ENCODE measurements around the gene CDKL4.
"Not testable (repeated sequence)": the region's sequence is repeated elsewhere in the genome, so short reads cannot be mapped to it uniquely, and the experiment has no call there.

Gene CDKL4

GRCh38 chr2:39220136-39220535 lies 23.6 kb downstream of the CDKL4 start:
- H3K4me3 Mint-ChIP-seq: no peak overlapping the region
- H3K4me1 Mint-ChIP-seq: peaks cover 2% of the 10 kb centered on the region
- H3K36me3 Mint-ChIP-seq: no peaks in the 10 kb centered on the region
- DNase-seq (ENCODE audit: low spot score in 2 of 2): no peak
- H3K27ac Mint-ChIP-seq: no peak overlapping the region
- no peaks in the 10 kb centered on the region for H3K27me3 Mint-ChIP-seq
- no peaks in the 10 kb centered on the region for H3K9me3 Mint-ChIP-seq
- ATAC-seq (ENCODE audit: low read depth): no peak

GRCh38 chr2:39218391-39218790 lies 25.4 kb downstream of the CDKL4 start:
- Mint-ChIP-seq H3K36me3 (peaks cover 2% of the 10 kb centered on the region), H3K9me3 (no peaks in the 10 kb centered on the region), H3K27ac (no peak overlapping the region), H3K4me3 (no peak overlapping the region), H3K27me3 (no peaks in the 10 kb centered on the region), H3K4me1 (peaks cover 2% of the 10 kb centered on the region)
- DNase-seq (ENCODE audit: low spot score in 2 of 2) (no peak), ATAC-seq (ENCODE audit: low read depth) (no peak)

DNA sequence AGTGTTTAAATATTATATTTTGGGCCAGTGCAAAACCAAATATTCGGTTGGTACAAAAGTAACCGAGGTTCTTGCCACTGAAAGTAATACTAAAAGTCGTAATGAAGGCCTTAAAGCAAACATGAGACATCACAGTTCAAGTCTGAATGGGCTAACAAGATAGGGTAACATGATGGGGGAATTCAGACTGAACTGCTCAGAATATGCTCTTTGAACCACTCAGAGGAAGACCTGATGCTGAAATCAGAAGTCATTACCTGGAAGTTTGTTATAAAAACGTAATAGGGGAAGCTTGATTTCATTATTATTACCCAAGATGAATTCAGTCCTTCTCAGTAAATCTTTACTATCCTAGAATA lies 26.6 kb downstream of the CDKL4 start:
- no peak overlapping the region for H3K27ac Mint-ChIP-seq
- no peak for ATAC-seq (ENCODE audit: low read depth)
- H3K27me3 Mint-ChIP-seq: no peaks in the 10 kb centered on the region
- peaks cover 2% of the 10 kb centered on the region for H3K36me3 Mint-ChIP-seq
- H3K4me1 Mint-ChIP-seq: peaks cover 2% of the 10 kb centered on the region
- DNase-seq (ENCODE audit: low spot score in 2 of 2): no peak
- H3K9me3 Mint-ChIP-seq: no peaks in the 10 kb centered on the region
- no peak overlapping the region for H3K4me3 Mint-ChIP-seq

- no peak for ATAC-seq (ENCODE audit: low read depth)
- Mint-ChIP-seq H3K4me3 (no peak overlapping the region), H3K27ac (no peak overlapping the region), H3K36me3 (peaks cover 2% of the 10 kb centered on the region), H3K9me3 (no peaks in the 10 kb centered on the region), H3K4me1 (peaks cover 2% of the 10 kb centered on the region), H3K27me3 (no peaks in the 10 kb centered on the region)
- DNase-seq (ENCODE audit: low spot score in 2 of 2): no peak
Measured at GRCh38 chr2:39216346-39217191, 27.2 kb downstream of the CDKL4 start.

DNA sequence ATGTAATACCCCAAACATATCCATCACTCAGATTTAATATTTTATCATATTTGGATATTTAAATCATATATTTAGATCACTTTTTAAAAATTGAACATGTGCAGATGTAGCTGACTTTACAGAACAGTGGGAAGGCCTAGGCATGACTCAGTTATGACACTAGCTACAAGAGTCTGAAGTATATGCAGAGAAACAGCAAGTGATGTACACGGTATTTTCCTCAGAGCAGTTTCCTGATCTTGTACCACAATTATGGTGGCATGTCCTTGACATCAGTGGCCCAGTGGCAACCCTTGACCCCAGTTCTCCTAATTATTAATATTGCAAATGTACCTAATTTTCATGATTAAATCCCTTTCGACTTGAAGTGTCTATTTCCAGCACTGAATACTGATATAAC lies 28.2 kb downstream of the CDKL4 start:
- Mint-ChIP-seq H3K27me3 (no peaks in the 10 kb centered on the region), H3K27ac (no peak overlapping the region), H3K4me3 (no peak overlapping the region), H3K9me3 (no peaks in the 10 kb centered on the region), H3K4me1 (peaks cover 5% of the 10 kb centered on the region), H3K36me3 (peaks cover 2% of the 10 kb centered on the region)
- DNase-seq (ENCODE audit: low spot score in 2 of 2) (no peak), ATAC-seq (ENCODE audit: low read depth) (no peak)

GRCh38 chr2:39213015-39213414 lies 30.8 kb downstream of the CDKL4 start:
- no peak for ATAC-seq (ENCODE audit: low read depth)
- Mint-ChIP-seq H3K27me3 (no peaks in the 10 kb centered on the region), H3K9me3 (no peaks in the 10 kb centered on the region), H3K4me3 (no peak overlapping the region), H3K4me1 (peaks cover 5% of the 10 kb centered on the region), H3K36me3 (peaks cover 2% of the 10 kb centered on the region), H3K27ac (no peak overlapping the region)
- no peak for DNase-seq (ENCODE audit: low spot score in 2 of 2)

DNA sequence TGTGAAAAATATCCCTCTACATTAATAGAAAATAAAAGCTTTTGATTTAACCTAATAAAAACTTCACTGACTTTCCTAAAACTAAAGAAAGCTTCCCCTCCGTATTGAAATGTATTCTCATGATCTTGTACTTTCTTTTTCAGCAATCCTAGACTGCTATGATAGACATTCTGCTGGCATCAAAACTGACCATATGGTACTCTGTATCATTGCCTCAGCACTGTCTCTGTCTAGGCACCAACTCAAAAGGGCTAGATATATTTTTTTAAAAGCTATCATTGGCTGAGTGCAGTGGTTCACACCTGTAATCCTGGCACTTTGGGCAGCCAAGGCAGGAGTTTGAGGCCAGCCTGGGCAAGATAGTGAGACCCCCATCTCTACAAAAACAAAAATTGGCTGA lies 32.9 kb downstream of the CDKL4 start:
- Mint-ChIP-seq H3K27ac (no peak overlapping the region), H3K9me3 (no peaks in the 10 kb centered on the region), H3K4me1 (peaks cover 2% of the 10 kb centered on the region), H3K4me3 (no peak overlapping the region), H3K27me3 (no peaks in the 10 kb centered on the region), H3K36me3 (peaks cover 2% of the 10 kb centered on the region)
- ATAC-seq (ENCODE audit: low read depth) (no peak), DNase-seq (ENCODE audit: low spot score in 2 of 2) (no peak)

DNA sequence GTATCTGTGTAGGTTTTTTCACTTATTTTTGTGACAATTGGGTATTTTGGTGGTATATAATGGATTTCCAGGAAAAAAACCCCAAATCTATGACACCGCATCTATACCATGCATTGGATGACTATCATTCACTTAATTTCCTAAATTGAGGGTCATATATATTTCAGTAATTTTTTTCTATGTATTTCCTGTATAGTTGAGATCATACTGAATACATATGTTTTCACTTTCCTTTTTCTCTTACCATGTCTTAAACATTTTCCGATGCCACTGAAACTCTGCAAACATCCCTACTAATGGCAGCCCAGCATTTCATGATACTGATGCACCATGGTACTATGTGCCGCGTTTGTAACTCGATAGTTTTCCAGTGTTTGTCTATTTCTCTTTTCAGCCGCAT lies 40.4 kb downstream of the CDKL4 start:
- Mint-ChIP-seq H3K27me3 (no peaks in the 10 kb centered on the region), H3K4me3 (no peak overlapping the region), H3K36me3 (no peaks in the 10 kb centered on the region), H3K9me3 (peaks cover 10% of the 10 kb centered on the region), H3K27ac (no peak overlapping the region), H3K4me1 (peaks cover 2% of the 10 kb centered on the region)
- ATAC-seq (ENCODE audit: low read depth) (no peak), DNase-seq (ENCODE audit: low spot score in 2 of 2) (no peak)

DNA sequence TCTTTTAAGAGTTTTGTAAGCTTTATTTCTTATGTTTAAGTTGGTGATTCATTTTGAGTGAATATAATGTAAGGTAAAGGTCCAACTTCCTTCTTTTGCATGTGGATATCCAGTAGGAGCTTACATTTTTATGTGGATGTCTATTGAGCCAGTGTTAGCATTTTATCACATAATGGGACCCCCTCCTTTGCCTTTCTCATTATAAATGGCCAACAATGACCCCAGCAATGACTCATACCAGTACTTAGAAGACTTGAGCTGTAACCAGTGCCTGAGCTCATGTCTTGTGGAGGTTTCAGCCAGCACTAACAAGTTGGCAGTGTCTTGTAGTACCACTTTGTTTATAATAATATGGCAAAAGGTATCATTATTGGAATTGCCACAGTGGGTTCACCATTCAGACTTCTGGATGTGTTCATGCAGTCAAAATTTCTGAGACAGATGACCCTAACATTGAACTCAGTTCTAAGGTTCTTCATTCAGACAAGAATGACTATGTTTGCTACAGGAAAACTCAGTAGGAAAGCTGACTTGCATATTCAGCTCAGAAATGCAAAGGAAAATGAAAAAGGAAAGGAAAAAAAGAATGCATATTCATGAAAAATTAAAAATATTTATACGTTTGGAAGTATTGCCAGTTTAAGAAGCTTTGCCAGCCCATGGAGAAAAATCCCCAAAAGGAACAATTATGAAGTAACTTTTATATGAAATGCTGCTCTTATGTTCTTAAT lies 41.0 kb downstream of the CDKL4 start:
- Mint-ChIP-seq H3K9me3 (peaks cover 10% of the 10 kb centered on the region), H3K36me3 (no peaks in the 10 kb centered on the region), H3K27me3 (no peaks in the 10 kb centered on the region), H3K4me3 (no peak overlapping the region), H3K4me1 (peaks cover 2% of the 10 kb centered on the region), H3K27ac (no peak overlapping the region)
- ATAC-seq (ENCODE audit: low read depth) (no peak), DNase-seq (ENCODE audit: low spot score in 2 of 2) (no peak)

DNA sequence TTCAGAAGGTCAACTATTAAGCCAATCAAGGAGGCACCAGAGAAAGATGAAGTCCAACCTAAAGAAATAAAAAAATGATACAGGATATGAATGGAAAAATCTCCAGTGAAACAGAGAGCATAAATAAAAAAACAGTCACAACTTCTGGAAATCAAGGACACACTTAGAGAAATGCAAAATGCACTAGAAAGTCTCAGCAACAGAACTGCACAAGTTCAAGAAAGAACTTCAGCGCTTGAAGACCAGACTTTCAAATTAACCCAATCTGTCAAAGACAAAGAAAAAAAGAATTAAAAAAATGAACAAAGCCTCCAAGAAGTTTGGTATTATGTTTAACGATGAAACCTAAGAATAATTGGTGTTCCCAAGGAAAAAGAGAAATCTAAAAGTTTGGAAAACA lies 46.8 kb downstream of the CDKL4 start:
- ATAC-seq (ENCODE audit: low read depth); H3K36me3 Mint-ChIP-seq; H3K4me3 Mint-ChIP-seq; H3K27me3 Mint-ChIP-seq; DNase-seq (ENCODE audit: low spot score in 2 of 2); H3K4me1 Mint-ChIP-seq; H3K27ac Mint-ChIP-seq: not testable (repeated sequence)
- H3K9me3 Mint-ChIP-seq: peaks cover 14% of the 10 kb centered on the region

GRCh38 chr2:39194686-39195085 lies 49.1 kb downstream of the CDKL4 start:
- Mint-ChIP-seq H3K4me1 (no peaks in the 10 kb centered on the region), H3K27ac (no peak overlapping the region), H3K9me3 (peaks cover 12% of the 10 kb centered on the region), H3K36me3 (peaks cover 4% of the 10 kb centered on the region), H3K27me3 (no peaks in the 10 kb centered on the region), H3K4me3 (no peak overlapping the region)
- ATAC-seq (ENCODE audit: low read depth): no peak
- no peak for DNase-seq (ENCODE audit: low spot score in 2 of 2)

DNA sequence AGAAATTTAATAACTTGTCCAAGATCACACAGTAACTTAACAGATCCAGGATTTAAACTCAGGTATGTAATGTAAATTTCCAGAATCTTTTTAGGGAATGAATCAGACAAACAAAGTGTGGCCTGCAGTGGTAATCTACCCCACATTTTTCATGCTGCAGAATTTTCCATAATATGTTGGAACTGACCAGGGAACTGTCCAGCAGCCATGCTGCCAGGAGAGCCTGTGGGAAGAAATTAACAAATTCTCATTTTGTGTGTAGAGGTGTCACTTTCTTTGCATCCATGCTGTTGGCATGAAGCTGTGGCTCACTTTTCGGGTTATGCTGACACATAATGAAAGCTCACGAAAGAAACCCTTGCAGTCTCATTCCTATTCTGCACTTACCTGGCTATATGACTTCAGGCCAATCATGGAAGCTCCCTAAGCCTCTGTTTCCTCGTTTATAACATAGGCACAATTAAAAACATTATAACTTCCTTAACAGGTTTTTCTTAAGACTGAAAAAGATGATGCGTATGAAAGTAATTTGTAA lies 54.7 kb downstream of the CDKL4 start:
- H3K4me3 Mint-ChIP-seq: no peak overlapping the region
- no peaks in the 10 kb centered on the region for H3K36me3 Mint-ChIP-seq
- H3K4me1 Mint-ChIP-seq: no peaks in the 10 kb centered on the region
- no peak overlapping the region for H3K27ac Mint-ChIP-seq
- DNase-seq (ENCODE audit: low spot score in 2 of 2): no peak
- H3K27me3 Mint-ChIP-seq: no peaks in the 10 kb centered on the region
- H3K9me3 Mint-ChIP-seq: no peaks in the 10 kb centered on the region
- no peak for ATAC-seq (ENCODE audit: low read depth)

DNA sequence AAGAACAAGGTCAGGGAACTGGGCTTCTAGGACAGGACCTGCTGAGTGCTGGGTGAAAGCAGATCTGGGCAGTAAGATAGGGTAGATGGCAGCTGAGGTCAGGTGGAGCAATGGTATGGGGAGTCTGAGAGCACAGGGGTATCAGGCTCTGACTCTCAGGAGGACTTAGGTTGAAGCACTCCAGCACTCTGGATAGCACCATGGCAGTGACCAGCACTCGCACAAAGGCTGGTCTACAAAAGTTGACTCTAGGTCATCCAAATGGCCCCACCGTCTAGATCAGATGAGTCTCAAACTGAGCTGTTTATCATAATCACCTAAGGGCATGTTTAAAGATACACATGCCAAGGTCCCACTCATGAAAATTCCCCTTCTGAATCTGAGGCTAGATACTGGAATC lies 60.1 kb downstream of the CDKL4 start:
- Mint-ChIP-seq H3K27me3 (no peaks in the 10 kb centered on the region), H3K27ac (no peak overlapping the region), H3K36me3 (no peaks in the 10 kb centered on the region)

DNA sequence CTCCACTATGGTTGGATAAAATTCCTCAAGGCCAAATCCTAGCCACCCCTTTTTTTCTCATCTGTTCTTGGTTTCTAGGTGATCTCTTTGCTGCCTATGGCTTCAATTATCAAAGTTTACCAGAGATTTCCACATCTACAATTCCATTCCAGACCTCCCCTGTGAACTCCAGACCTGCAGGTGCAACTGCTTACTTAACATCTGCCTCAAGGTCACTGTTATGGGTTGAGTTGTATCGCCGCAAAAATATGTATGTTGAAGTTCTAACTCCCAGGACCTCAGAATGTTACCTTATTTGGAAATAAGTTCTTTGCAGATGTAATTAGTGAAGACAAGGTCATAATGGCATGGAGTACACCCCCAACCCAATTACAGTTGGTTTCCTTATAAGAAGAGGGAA lies 62.5 kb downstream of the CDKL4 start:
- DNase-seq (ENCODE audit: low spot score in 2 of 2) (no peak), ATAC-seq (ENCODE audit: low read depth) (no peak)
- Mint-ChIP-seq H3K4me1 (no peaks in the 10 kb centered on the region), H3K36me3 (peaks cover 3% of the 10 kb centered on the region), H3K4me3 (no peak overlapping the region), H3K27me3 (no peaks in the 10 kb centered on the region), H3K9me3 (no peaks in the 10 kb centered on the region), H3K27ac (no peak overlapping the region)

More for the DNA sequence above, 60.1 kb downstream of the CDKL4 start:
- ATAC-seq (ENCODE audit: low read depth) (no peak), DNase-seq (ENCODE audit: low spot score in 2 of 2) (no peak)
- Mint-ChIP-seq H3K4me1 (no peaks in the 10 kb centered on the region), H3K9me3 (no peaks in the 10 kb centered on the region), H3K4me3 (no peak overlapping the region)

Data from memory B cell (primary cell).